Ovary (tissue), 3 donors: ENCODE data around the gene IL1RN.

Source experiments
- POLR2A ChIP-seq: fragments of 450-650 bp; IDR thresholded peaks from one replicate; pipeline ENCODE4 v1.6.1; 2017; ENCODE audit warnings: antibody characterized with exemption, mild to moderate bottlenecking, moderate library complexity
- TF ChIP-seq, protein P1 (sequence below), 3 donors: fragments of 450-650 bp in 2 of 3; fragments of 200-600 bp in 1 of 3; IDR thresholded peaks; one replicate each; pipeline versions ENCODE4 v1.5.1 to v1.8.0; 2016 to 2022; ENCODE audit warnings: antibody characterized with exemption in 3 of 3, mild to moderate bottlenecking in 1 of 3
- donor health status: DM: no; HTN: no; CAD: no.

DNA sequence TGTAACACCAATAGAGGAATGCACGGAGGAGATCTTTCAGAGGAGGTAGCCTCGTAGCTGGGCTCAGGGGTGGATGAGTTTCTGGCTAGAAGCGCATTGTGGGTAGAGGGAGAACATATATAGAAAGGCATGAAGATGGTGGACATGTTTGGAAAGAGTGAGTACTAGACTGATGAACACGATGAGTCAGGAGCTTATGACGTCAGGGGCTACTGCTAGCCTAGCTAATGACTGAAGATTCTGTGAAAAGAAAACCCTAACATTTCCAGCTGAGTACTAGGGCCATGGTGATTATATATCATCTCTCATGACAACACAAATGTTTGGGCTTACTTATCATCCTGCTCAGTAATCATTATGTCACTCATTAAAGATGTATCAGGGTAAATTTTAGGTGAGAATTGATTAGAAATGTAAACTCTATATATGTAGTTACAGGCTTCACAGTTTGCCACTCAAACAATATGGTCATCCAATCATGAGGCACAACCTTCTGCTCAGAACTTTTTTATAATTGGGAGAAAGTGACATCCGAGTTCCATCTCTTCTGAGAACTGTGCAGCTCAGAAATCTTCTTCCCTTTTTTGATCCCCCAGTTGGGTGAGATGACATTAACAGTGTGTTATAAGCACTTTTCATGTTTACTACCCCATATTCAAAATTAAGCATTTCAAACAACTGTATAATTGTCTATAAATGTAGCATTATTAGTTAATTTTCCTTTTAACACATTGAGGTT is 22.2 kb upstream of the IL1RN start:
- TF ChIP-seq, protein P1, sequence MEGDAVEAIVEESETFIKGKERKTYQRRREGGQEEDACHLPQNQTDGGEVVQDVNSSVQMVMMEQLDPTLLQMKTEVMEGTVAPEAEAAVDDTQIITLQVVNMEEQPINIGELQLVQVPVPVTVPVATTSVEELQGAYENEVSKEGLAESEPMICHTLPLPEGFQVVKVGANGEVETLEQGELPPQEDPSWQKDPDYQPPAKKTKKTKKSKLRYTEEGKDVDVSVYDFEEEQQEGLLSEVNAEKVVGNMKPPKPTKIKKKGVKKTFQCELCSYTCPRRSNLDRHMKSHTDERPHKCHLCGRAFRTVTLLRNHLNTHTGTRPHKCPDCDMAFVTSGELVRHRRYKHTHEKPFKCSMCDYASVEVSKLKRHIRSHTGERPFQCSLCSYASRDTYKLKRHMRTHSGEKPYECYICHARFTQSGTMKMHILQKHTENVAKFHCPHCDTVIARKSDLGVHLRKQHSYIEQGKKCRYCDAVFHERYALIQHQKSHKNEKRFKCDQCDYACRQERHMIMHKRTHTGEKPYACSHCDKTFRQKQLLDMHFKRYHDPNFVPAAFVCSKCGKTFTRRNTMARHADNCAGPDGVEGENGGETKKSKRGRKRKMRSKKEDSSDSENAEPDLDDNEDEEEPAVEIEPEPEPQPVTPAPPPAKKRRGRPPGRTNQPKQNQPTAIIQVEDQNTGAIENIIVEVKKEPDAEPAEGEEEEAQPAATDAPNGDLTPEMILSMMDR (IDR thresholded peaks at IDR 0.05): no peak
- TF ChIP-seq POLR2A: no peak
